ENCODE data around the gene EIF2B5. TPM values are rescaled to one million over a fixed set of nuclear protein-coding genes. Genes with fewer than 3 reads are reported as not detected.
"Not testable (repeated sequence)": the region's sequence is repeated elsewhere in the genome, so short reads cannot be mapped to it uniquely, and the experiment has no call there.

Gene EIF2B5
- total RNA-seq, 2 donors from 2014 or later: 48.7 to 64.6 TPM

- Mint-ChIP-seq H3K36me3 (ENCODE audit: low read depth) (peaks cover 15% of the 10 kb centered on the region), H3K27ac (peak overlapping the region; percentile 92)
These were observed 22.0 kb downstream of the EIF2B5 start for GRCh38 chr3:184157206-184157605.

GRCh38 chr3:184158404-184158803, 23.2 kb downstream of the EIF2B5 start:
- Mint-ChIP-seq H3K4me1 (peaks cover 17% of the 10 kb centered on the region), H3K27me3 (no peaks in the 10 kb centered on the region), H3K9me3 (no peaks in the 10 kb centered on the region), H3K36me3 (ENCODE audit: low read depth) (peaks cover 26% of the 10 kb centered on the region), H3K27ac (no peak overlapping the region), H3K4me3 (peak overlapping the region; percentile 94)
- no peak for ATAC-seq (replicated peaks)

More at GRCh38 chr3:184157206-184157605, 22.0 kb downstream of the EIF2B5 start:
- Mint-ChIP-seq H3K27me3 (no peaks in the 10 kb centered on the region), H3K9me3 (no peaks in the 10 kb centered on the region), H3K4me1 (peaks cover 17% of the 10 kb centered on the region), H3K4me3 (peak overlapping the region; percentile 94)
- ATAC-seq (replicated peaks): no peak

- Mint-ChIP-seq H3K4me1 (peaks cover 17% of the 10 kb centered on the region), H3K9me3 (no peaks in the 10 kb centered on the region), H3K27ac (peak overlapping the region; percentile 77), H3K27me3 (no peaks in the 10 kb centered on the region), H3K4me3 (no peak overlapping the region), H3K36me3 (ENCODE audit: low read depth) (peaks cover 47% of the 10 kb centered on the region)
- no peak for ATAC-seq (replicated peaks)
These were observed 25.3 kb downstream of the EIF2B5 start for GRCh38 chr3:184160456-184160855.

DNA sequence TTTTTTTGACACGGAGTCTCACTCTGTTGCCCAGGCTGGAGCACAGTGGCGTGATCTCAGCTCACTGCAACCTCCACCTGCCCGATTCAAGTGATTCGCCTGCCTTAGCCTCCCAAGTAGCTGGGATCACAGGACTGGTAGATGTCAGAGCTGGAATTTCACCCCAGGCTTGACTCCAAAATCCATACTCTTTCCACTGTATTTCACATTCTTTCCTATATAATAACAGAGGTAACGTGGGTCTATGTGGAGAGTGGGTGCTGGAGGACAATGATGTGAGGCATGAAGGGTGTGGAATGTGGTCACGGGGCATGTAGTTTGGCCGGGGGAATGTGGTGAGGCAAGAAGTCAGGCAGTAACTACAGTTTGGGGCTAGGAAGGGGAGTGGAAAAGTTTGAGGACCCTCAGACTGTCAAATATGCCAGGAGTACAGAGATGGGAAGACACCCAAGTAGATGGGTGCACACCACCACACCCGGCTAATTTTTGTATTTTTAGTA, 27.5 kb downstream of the EIF2B5 start:
- Mint-ChIP-seq H3K36me3 (ENCODE audit: low read depth) (peaks cover 66% of the 10 kb centered on the region), H3K4me1 (peaks cover 11% of the 10 kb centered on the region)
- H3K27me3 Mint-ChIP-seq; H3K27ac Mint-ChIP-seq; H3K4me3 Mint-ChIP-seq; ATAC-seq (replicated peaks); H3K9me3 Mint-ChIP-seq: not testable (repeated sequence)

- Mint-ChIP-seq H3K27ac (no peak overlapping the region), H3K27me3 (no peaks in the 10 kb centered on the region), H3K4me3 (no peak overlapping the region), H3K9me3 (no peaks in the 10 kb centered on the region), H3K4me1 (peaks cover 11% of the 10 kb centered on the region), H3K36me3 (ENCODE audit: low read depth) (peaks cover 70% of the 10 kb centered on the region)
- ATAC-seq (replicated peaks): no peak
These were observed 29.6 kb downstream of the EIF2B5 start for GRCh38 chr3:184164648-184165330.

GRCh38 chr3:184165543-184165942, 30.4 kb downstream of the EIF2B5 start:
- no peaks in the 10 kb centered on the region for H3K27me3 Mint-ChIP-seq
- H3K36me3 Mint-ChIP-seq (ENCODE audit: low read depth): peaks cover 70% of the 10 kb centered on the region
- no peak for ATAC-seq (replicated peaks)
- peaks cover 6% of the 10 kb centered on the region for H3K4me1 Mint-ChIP-seq
- H3K4me3 Mint-ChIP-seq: no peak overlapping the region
- no peak overlapping the region for H3K27ac Mint-ChIP-seq
- H3K9me3 Mint-ChIP-seq: no peaks in the 10 kb centered on the region

DNA sequence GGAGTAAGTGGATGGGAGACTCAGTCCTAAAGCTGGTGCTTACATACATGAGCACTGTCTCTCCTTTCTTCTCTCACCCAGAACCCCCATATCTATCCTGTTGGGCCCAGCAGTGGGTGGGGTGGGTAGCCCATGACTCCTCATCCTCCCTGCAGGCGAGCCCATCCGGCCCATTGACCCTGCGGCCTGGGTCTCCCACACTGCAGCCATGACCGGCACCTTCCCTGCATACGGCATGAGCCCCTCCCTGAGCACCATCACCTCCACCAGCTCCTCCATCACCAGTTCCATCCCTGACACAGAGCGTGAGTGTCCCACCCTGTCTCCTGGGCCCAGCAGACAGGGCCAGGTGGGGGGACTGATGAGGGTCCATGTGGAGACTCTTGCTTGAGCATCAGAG, 31.5 kb downstream of the EIF2B5 start:
- H3K27me3 Mint-ChIP-seq: no peaks in the 10 kb centered on the region
- H3K27ac Mint-ChIP-seq: no peak overlapping the region
- no peak for ATAC-seq (replicated peaks)
- no peaks in the 10 kb centered on the region for H3K9me3 Mint-ChIP-seq
- peaks cover 76% of the 10 kb centered on the region for H3K36me3 Mint-ChIP-seq (ENCODE audit: low read depth)
- H3K4me3 Mint-ChIP-seq: no peak overlapping the region
- H3K4me1 Mint-ChIP-seq: peaks cover 7% of the 10 kb centered on the region

DNA sequence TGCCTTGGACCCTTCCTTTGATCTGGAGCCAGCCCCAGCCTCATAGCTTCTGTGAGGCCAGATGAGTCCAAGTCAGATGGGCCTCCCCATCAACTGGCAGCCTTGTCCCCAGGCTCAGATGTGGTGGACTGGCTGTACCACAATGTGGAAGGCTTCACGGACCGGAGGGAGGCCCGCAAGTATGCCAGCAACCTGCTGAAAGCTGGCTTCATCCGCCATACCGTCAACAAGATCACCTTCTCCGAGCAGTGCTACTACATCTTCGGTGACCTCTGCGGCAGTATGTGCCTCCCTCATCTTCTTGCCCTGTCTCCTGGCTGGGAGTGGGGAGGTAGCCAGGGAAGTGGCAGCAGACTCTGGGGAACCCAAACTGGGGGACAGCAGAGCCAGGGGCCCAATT, 32.6 kb downstream of the EIF2B5 start:
- no peaks in the 10 kb centered on the region for H3K27me3 Mint-ChIP-seq

DNA sequence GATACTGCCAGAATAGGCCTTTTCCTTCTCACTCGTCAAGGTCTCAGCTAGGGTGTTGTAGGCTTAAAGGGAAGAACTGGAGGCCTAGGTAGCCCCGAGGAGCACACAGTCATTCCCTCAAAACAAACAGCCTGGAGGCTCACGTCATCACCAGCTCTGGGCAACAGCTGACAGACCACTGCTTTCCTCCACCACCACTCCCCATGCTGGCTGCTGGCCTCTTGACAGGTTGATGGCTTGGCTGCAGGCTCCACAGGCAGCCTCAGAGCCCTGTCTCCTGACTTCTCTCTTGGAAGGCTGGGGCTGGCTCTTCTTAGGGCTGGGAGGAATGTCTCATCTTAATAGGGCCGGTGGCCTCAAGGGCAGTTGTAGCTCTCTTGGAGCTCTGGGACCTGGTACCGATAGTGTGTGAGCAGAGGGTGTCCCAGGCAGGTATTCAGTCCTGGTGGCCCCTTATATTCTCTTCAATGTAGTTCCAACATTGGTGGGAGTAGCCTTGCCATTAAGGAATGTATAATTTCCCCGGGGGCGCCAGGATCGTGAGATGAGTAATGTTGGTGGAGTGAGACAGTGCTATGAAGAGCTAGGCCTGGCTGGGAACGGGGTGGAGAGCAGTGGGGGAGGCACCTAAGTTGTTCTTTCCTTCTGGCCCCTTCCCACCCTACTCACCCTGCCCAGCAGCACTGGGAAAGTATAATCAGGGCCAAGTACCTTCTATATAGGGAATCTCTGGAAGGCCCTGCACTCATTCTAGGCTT, 33.4 kb downstream of the EIF2B5 start:
- H3K36me3 Mint-ChIP-seq (ENCODE audit: low read depth): peaks cover 64% of the 10 kb centered on the region
- H3K27me3 Mint-ChIP-seq: no peaks in the 10 kb centered on the region
- ATAC-seq (replicated peaks): no peak
- H3K9me3 Mint-ChIP-seq: no peaks in the 10 kb centered on the region
- peaks cover 9% of the 10 kb centered on the region for H3K4me1 Mint-ChIP-seq
- no peak overlapping the region for H3K4me3 Mint-ChIP-seq
- H3K27ac Mint-ChIP-seq: no peak overlapping the region

More for the DNA sequence above, 32.6 kb downstream of the EIF2B5 start:
- H3K4me1 Mint-ChIP-seq: peaks cover 9% of the 10 kb centered on the region
- H3K4me3 Mint-ChIP-seq: no peak overlapping the region
- H3K9me3 Mint-ChIP-seq: no peaks in the 10 kb centered on the region
- peaks cover 71% of the 10 kb centered on the region for H3K36me3 Mint-ChIP-seq (ENCODE audit: low read depth)
- ATAC-seq (replicated peaks): no peak
- no peak overlapping the region for H3K27ac Mint-ChIP-seq

GRCh38 chr3:184169896-184170875, 35.0 kb downstream of the EIF2B5 start:
- ATAC-seq (replicated peaks): no peak
- Mint-ChIP-seq H3K27me3 (no peaks in the 10 kb centered on the region), H3K36me3 (ENCODE audit: low read depth) (peaks cover 49% of the 10 kb centered on the region), H3K4me3 (no peak overlapping the region), H3K9me3 (no peaks in the 10 kb centered on the region), H3K27ac (no peak overlapping the region), H3K4me1 (peaks cover 9% of the 10 kb centered on the region)

DNA sequence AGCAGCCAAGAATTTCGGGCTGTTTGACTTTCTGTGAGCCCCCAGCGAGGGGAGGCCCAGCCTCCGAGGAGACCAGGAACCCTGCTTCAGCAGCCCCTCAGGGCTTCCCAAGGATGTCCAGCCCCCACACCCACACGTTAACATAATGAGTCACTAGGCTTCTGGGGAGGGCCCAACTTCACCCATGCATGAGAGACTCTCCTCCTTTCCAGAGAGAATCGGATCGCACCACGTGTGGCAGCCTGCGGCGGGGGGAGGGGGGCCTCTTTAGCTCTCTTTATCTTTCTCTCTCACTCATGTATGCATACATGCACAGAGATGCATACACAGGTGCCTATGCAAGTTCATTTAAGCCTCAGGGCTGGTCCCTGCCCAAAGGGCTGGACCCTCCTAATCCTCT, 36.4 kb downstream of the EIF2B5 start:
- ATAC-seq (replicated peaks): no peak
- H3K4me3 Mint-ChIP-seq: no peak overlapping the region
- peak overlapping the region; percentile 19 for H3K27ac Mint-ChIP-seq
- H3K4me1 Mint-ChIP-seq: peaks cover 15% of the 10 kb centered on the region
- H3K9me3 Mint-ChIP-seq: no peaks in the 10 kb centered on the region
- peaks cover 42% of the 10 kb centered on the region for H3K36me3 Mint-ChIP-seq (ENCODE audit: low read depth)
- no peaks in the 10 kb centered on the region for H3K27me3 Mint-ChIP-seq

DNA sequence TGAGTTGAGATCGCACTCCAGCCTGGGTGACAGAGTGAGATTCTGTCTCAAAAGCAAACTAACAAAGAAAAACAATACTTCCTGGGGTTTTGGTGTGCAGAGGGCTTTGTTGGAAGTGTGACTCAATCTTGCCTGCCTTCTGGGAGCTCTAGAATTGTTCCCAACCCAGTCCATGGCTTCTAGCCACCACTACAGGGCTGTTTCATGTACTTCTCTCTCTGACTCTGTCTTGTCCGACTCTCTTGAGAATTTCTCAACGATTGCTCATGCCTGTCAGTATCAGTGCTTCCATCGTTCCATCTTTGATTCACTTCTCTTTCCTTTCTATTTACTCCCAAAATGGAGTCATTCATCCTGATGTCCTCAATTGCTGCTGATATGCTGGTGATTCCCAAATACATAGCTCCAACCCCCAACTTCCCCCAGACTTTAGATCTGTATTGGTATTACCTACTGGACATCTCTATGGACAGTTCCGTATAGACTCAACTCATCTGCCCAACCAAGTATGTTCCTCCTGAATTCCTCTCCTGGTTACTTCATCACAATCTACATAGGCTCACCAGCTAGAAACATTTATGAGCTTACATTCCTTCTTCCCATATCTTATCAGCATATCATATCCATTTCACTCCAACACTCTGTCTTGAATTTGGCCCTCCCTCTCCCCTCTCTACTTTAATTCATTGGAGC, 37.7 kb downstream of the EIF2B5 start:
- peaks cover 16% of the 10 kb centered on the region for H3K4me1 Mint-ChIP-seq
- no peaks in the 10 kb centered on the region for H3K9me3 Mint-ChIP-seq
- H3K36me3 Mint-ChIP-seq (ENCODE audit: low read depth): peaks cover 39% of the 10 kb centered on the region
- no peak for ATAC-seq (replicated peaks)
- no peaks in the 10 kb centered on the region for H3K27me3 Mint-ChIP-seq
- no peak overlapping the region for H3K27ac Mint-ChIP-seq
- no peak overlapping the region for H3K4me3 Mint-ChIP-seq

DNA sequence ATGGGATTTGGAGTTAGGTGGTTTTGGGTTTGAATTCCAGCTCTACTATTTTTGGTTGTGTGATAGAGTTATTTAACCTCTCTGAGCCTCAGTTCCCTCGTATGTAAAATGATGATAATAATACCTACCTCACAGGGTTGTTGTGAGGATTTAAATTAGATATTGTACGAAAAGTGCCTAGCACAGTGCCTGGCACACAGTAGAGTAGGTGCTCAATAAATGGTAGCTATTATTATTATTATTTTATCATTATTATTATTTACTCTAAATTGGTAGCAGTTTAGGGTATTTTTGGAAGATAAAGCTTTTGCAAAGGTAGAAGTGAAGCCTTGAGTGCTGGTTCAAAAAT, 38.2 kb downstream of the EIF2B5 start:
- peaks cover 20% of the 10 kb centered on the region for H3K4me1 Mint-ChIP-seq
- no peaks in the 10 kb centered on the region for H3K27me3 Mint-ChIP-seq
- H3K27ac Mint-ChIP-seq: no peak overlapping the region
- no peaks in the 10 kb centered on the region for H3K9me3 Mint-ChIP-seq
- ATAC-seq (replicated peaks): no peak
- H3K4me3 Mint-ChIP-seq: no peak overlapping the region
- H3K36me3 Mint-ChIP-seq (ENCODE audit: low read depth): peaks cover 44% of the 10 kb centered on the region

GRCh38 chr3:184174284-184174645, 39.1 kb downstream of the EIF2B5 start:
- Mint-ChIP-seq H3K4me1 (peaks cover 20% of the 10 kb centered on the region), H3K9me3 (no peaks in the 10 kb centered on the region), H3K36me3 (ENCODE audit: low read depth) (peaks cover 49% of the 10 kb centered on the region), H3K4me3 (peak overlapping the region; percentile 98), H3K27ac (peak overlapping the region; percentile 96), H3K27me3 (no peaks in the 10 kb centered on the region)
- peak; percentile 2 for ATAC-seq (replicated peaks)

Data from activated T-helper 17 cell treated with anti-CD3 and anti-CD28 coated beads, Interleukin-2, amount 50 U/mL, for 72 hours (primary cell).